HEK293T (cell line): ENCODE measurements around the gene MSTN.

Experiments used
- ARNT ChIP-seq: fragments of 450-650 bp; IDR thresholded peaks from 2 replicates; pipeline ENCODE4 v1.6.1; 2017; ENCODE audit warnings: mild to moderate bottlenecking
- ELF4 ChIP-seq: fragments of 450-650 bp; IDR thresholded peaks from 2 replicates; pipeline ENCODE4 v1.6.1; 2017; ENCODE audit warnings: antibody characterized with exemption
- FOXA1 ChIP-seq: fragments of 450-650 bp; IDR thresholded peaks from 2 replicates; pipeline ENCODE4 v1.6.1; 2016; ENCODE audit warnings: mild to moderate bottlenecking
- FOXM1 ChIP-seq: fragments of 450-650 bp; IDR thresholded peaks from 2 replicates; pipeline ENCODE4 v1.6.1; 2017; ENCODE audit warnings: mild to moderate bottlenecking, borderline replicate concordance
- HDGF ChIP-seq: fragments of 450-650 bp; IDR thresholded peaks from 2 replicates; pipeline ENCODE4 v1.6.1; 2017; ENCODE audit warnings: antibody characterized with exemption, borderline replicate concordance
- L3MBTL2 ChIP-seq: fragments of 450-650 bp; conservative IDR thresholded peaks from 2 replicates; pipeline ENCODE4 v1.6.1; 2016; ENCODE audit warnings: mild to moderate bottlenecking
- SP1 ChIP-seq: fragments of 450-650 bp; IDR thresholded peaks from 2 replicates; pipeline ENCODE4 v1.6.1; 2017
- SUZ12 ChIP-seq: fragments of 450-650 bp; IDR thresholded peaks from 2 replicates; pipeline ENCODE4 v1.6.1; 2016; ENCODE audit warnings: mild to moderate bottlenecking
- TF ChIP-seq, protein P1 (sequence below): fragments of 450-650 bp; IDR thresholded peaks from 2 replicates; pipeline ENCODE4 v1.6.1; 2016

DNA sequence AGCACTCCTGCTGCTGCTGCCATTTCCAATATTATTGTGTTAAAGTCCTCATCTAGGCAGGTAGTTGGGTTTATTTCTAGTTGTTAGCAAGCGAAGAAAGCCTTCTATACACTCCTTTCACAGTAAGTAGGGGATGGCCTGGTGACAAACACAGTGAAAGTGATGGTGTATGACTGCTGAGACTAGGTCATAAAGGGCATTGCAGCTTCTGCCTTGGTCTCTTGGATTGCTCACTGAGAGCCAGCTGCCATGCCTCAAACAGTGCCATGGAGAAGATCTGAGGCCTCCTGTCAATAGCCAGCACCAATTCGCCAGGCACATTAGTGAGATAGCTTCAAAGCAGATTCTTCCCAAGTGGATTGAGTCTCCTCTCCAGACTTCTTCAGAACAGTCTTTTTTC, 27.6 kb upstream of the MSTN start:
- TF ChIP-seq SP1 (no peak), FOXA1 (no peak), HDGF (no peak), ELF4 (no peak), FOXM1 (no peak), ARNT (no peak), SUZ12 (no peak), L3MBTL2 (no peak)
- TF ChIP-seq, protein P1, sequence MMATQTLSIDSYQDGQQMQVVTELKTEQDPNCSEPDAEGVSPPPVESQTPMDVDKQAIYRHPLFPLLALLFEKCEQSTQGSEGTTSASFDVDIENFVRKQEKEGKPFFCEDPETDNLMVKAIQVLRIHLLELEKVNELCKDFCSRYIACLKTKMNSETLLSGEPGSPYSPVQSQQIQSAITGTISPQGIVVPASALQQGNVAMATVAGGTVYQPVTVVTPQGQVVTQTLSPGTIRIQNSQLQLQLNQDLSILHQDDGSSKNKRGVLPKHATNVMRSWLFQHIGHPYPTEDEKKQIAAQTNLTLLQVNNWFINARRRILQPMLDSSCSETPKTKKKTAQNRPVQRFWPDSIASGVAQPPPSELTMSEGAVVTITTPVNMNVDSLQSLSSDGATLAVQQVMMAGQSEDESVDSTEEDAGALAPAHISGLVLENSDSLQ, result no peak
